K562 (cell line): ENCODE results near the gene IL25. TPM values are rescaled to one million over a fixed set of nuclear protein-coding genes. Genes with fewer than 3 reads are reported as not detected.

ENCODE experiments used
- CC2D1A ChIP-seq: fragments of 450-650 bp; IDR thresholded peaks from 2 replicates; pipeline ENCODE4 v1.6.1; 2017; ENCODE audit warnings: mild to moderate bottlenecking
- FOSL1 ChIP-seq: fragments of 200-800 bp; sonication (Bioruptor generic); conservative IDR thresholded peaks from 2 replicates; pipeline ENCODE4 v1.6.1; 2016; ENCODE audit warnings: missing genetic modification characterization, missing compliant biosample characterization
- FOXK2 ChIP-seq, 2 experiments: fragments of 450-650 bp; IDR thresholded peaks in 1 of 2; conservative IDR thresholded peaks in 1 of 2; 2 replicates each; pipeline ENCODE4 v1.6.1; 2016; ENCODE audit warnings: low read depth in 2 of 2, mild to moderate bottlenecking in 1 of 2
- FOXO4 ChIP-seq: fragments of 450-650 bp; formaldehyde crosslinking; IDR thresholded peaks from 2 replicates; pipeline ENCODE4 v1.4.0; 2020; ENCODE audit warnings: mild to moderate bottlenecking, moderate library complexity
- LCOR ChIP-seq: sonication (generic); formaldehyde crosslinking; IDR thresholded peaks from 2 replicates; pipeline ENCODE4 v1.8.0; 2022; ENCODE audit warnings: mild to moderate bottlenecking, missing genetic modification reagents
- PATZ1 ChIP-seq: fragments of 250-450 bp; sonication (Bioruptor Pico); IDR thresholded peaks from 2 replicates; pipeline ENCODE4 v1.5.0; 2020; ENCODE audit warnings: mild to moderate bottlenecking, borderline replicate concordance
- SMARCC2 ChIP-seq: fragments of 450-650 bp; IDR thresholded peaks from 2 replicates; pipeline ENCODE4 v1.6.1; 2017; ENCODE audit warnings: antibody characterized with exemption, moderate library complexity, mild to moderate bottlenecking, low read depth
- SP2 ChIP-seq: IDR thresholded peaks from 2 replicates; pipeline ENCODE4 v1.6.1; 2011; ENCODE audit warnings: mild to moderate bottlenecking, low read depth, low read length, moderate library complexity; ENCODE audit not compliant: poor library complexity, severe bottlenecking; ENCODE audit errors: extremely low read depth
- polyA plus RNA-seq, 8 experiments: library from polyadenylated mRNA; depleted of rRNA in 4 of 8; stranded (reverse) in 5 of 8; unstranded in 3 of 8; fragments of >200 nt; fragmentation: Nextera tagmentation in 2 of 8; fragmentation: Illumina TruSeq in 1 of 8; extraction: Ambion mirVana in 2 of 8; extraction: Trizol in 1 of 8; gene quantifications; 2 replicates each; pipeline versions ENCODE4 v1.2.1 to v1.2.3, GENCODE V29; 2011 to 2014; ENCODE audit warnings: inconsistent platforms in 1 of 8, missing spikeins in 1 of 8
- total RNA-seq, 7 experiments: library from RNA; depleted of rRNA in 6 of 7; stranded (reverse); fragments of >200 nt in 6 of 7; fragmentation: Illumina TruSeq in 2 of 7; extraction: Trizol in 2 of 7; gene quantifications; 2 replicates each; pipeline versions ENCODE4 v1.2.1 to v1.2.3, GENCODE V29; 2011 to 2021; ENCODE audit warnings: low replicate concordance in 1 of 7
- TF ChIP-seq, protein P1 (sequence below), 2 experiments: fragments of 450-650 bp; formaldehyde crosslinking in 1 of 2; IDR thresholded peaks; 2 replicates each; pipeline versions ENCODE4 v1.4.0 to v1.6.1; 2014 to 2020; ENCODE audit warnings: mild to moderate bottlenecking in 2 of 2, borderline replicate concordance in 1 of 2, low read depth in 1 of 2
- TF ChIP-seq, protein P2 (sequence below): fragments of 450-650 bp; IDR thresholded peaks from one replicate; pipeline ENCODE4 v1.6.1; 2018; ENCODE audit warnings: mild to moderate bottlenecking, moderate library complexity; ENCODE audit not compliant: partially characterized antibody

The IL25 gene
- total and polyA plus RNA-seq, 9 of the 15 experiments (the other 6 are each of a cell fraction or from before 2014, with no cell fraction given): not detected

- no peak for TF ChIP-seq SP2
- no peak for TF ChIP-seq PATZ1 (CRISPR knock-in tag)
- TF ChIP-seq FOXK2 (conservative IDR thresholded peaks at IDR 0.05 in 1 of 2, IDR thresholded peaks at IDR 0.05 in 1 of 2; ENCODE audit: low read depth in 2 of 2): peak; percentile 59 to 70; a peak in 2 of 4 replicates
- TF ChIP-seq, protein P1, sequence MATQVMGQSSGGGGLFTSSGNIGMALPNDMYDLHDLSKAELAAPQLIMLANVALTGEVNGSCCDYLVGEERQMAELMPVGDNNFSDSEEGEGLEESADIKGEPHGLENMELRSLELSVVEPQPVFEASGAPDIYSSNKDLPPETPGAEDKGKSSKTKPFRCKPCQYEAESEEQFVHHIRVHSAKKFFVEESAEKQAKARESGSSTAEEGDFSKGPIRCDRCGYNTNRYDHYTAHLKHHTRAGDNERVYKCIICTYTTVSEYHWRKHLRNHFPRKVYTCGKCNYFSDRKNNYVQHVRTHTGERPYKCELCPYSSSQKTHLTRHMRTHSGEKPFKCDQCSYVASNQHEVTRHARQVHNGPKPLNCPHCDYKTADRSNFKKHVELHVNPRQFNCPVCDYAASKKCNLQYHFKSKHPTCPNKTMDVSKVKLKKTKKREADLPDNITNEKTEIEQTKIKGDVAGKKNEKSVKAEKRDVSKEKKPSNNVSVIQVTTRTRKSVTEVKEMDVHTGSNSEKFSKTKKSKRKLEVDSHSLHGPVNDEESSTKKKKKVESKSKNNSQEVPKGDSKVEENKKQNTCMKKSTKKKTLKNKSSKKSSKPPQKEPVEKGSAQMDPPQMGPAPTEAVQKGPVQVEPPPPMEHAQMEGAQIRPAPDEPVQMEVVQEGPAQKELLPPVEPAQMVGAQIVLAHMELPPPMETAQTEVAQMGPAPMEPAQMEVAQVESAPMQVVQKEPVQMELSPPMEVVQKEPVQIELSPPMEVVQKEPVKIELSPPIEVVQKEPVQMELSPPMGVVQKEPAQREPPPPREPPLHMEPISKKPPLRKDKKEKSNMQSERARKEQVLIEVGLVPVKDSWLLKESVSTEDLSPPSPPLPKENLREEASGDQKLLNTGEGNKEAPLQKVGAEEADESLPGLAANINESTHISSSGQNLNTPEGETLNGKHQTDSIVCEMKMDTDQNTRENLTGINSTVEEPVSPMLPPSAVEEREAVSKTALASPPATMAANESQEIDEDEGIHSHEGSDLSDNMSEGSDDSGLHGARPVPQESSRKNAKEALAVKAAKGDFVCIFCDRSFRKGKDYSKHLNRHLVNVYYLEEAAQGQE (IDR thresholded peaks at IDR 0.05; ENCODE audit: borderline replicate concordance): peak; percentile 87
- TF ChIP-seq, protein P1 (CRISPR knock-in tag; IDR thresholded peaks at IDR 0.05; ENCODE audit: low read depth): no peak
- 0 out of 2 replicates have a peak, but pooled peaks have one; percentile 43 for TF ChIP-seq LCOR (CRISPR knock-in tag)
- TF ChIP-seq FOXO4 (CRISPR knock-in tag): no peak
- TF ChIP-seq, protein P2, sequence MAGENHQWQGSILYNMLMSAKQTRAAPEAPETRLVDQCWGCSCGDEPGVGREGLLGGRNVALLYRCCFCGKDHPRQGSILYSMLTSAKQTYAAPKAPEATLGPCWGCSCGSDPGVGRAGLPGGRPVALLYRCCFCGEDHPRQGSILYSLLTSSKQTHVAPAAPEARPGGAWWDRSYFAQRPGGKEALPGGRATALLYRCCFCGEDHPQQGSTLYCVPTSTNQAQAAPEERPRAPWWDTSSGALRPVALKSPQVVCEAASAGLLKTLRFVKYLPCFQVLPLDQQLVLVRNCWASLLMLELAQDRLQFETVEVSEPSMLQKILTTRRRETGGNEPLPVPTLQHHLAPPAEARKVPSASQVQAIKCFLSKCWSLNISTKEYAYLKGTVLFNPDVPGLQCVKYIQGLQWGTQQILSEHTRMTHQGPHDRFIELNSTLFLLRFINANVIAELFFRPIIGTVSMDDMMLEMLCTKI: no peak
- 0 out of 2 replicates have a peak, but pooled peaks have one; percentile 39 for TF ChIP-seq FOSL1 (tag)
- TF ChIP-seq SMARCC2: no peak
- peak; percentile 48; the same call in 1 of the 2 replicates for TF ChIP-seq CC2D1A
Observed at GRCh38 chr14:23327947-23328744, 44.5 kb upstream of the IL25 start (continued).
